Right renal cortex interstitium (tissue), 3 donors: Measurements from ENCODE around the gene ECD. TPM values are rescaled to one million over a fixed set of nuclear protein-coding genes. Genes with fewer than 3 reads are reported as not detected.
"Not testable (repeated sequence)": the region's sequence is repeated elsewhere in the genome, so short reads cannot be mapped to it uniquely, and the experiment has no call there.

ENCODE experiments used
- DNase-seq, 3 donors: peaks; one replicate each; pipeline ENCODE4 v3.0.0-alpha.2; 2013; ENCODE audit warnings: low read depth in 3 of 3, low spot score in 2 of 3
- polyA plus RNA-seq, 3 donors: library from polyadenylated mRNA; unstranded; fragments of 120-200 nt; gene quantifications; one replicate each; pipeline ENCODE4 v1.2.1, GENCODE V29; 2013; ENCODE audit not compliant: insufficient read length in 3 of 3

ECD gene
- polyA plus RNA-seq, 3 donors, result 38.8 to 42.6 (median 41.3) TPM

DNA sequence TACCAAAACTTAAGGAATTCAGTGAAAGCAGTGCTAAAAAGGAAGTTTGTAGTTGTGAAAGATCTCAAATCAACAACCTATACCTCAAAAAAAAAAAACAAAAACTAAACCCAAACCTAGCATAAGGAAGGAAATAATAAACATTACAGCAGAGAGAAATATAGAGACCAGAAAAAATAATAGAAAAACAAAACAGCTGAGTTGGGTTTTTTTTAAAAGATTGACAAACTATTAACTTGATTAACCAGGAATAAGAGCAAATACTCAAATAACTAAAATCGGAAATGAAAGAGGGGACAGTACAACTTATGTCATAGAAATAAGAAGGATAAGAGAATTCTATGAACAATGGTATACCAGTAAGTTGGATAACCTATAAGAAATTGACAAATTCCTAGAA lies 6.7 kb downstream of the ECD start:
- DNase-seq, result no peak

DNA sequence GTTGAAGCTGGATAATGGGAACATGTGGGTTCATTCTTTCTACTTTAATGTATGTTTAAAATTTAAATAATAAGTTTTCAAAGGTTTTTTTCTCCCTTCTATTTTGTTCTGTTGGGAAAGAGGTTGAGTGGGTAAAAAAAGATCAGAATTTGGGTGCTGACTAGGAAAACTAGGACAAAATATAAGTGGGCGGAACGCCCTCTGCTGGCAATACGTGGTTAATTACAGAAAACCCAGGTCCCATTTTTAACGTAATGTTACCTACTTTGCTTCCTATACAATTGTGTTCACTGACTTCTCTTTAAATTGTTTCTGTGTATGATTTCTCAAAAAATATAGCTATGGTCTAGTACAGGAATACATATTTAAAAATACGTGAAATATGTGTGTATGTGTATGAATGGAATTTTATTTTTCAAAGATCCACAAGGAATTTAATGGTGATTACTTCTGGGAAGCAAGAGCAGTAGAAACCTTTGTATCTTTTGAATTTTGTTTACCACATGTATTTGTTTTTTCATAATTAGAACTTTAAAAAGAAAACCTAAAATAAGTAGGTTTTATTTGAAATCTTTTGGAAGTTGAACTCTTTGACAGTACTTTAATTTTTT lies 8.7 kb downstream of the ECD start:
- peak; percentile 17 to 29 (median 23) for DNase-seq

DNA sequence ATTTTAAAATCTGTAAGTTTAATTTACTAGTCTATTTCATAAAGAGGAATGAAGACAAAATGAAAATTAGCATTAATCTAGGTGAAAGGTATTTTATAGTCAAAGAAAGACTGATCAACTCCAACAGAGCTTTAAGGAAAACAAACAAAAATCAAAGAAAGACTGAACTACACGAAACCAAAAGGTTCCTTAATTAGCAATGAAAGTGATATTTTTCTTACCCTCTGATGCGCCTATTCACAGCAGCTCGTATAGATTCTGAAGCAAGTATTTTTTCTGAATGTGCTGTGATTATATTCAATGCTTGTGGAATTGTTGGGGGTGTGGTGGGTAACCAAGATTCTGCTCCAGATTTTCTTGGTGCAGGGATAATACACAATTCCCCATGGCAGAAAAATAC lies 11.8 kb downstream of the ECD start:
- DNase-seq, result no peak

DNA sequence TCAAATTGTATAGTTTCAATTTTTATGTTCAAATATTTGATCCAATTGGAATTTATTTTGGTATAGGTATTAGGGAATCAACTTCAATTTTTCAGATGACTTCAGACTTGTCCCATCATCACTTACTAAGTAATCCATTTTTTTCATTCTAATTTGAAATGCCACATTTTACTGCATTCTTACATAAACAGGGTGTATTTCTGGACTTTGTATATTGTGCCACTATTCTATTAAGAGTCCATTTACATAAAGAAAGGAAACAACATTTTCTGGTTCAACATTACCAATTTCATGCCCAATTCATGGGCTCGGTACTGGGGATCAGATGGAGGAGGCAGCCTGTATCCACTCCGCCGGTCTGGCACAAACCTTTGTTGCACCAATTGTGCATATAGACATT lies 15.8 kb downstream of the ECD start:
- DNase-seq, result no peak

DNA sequence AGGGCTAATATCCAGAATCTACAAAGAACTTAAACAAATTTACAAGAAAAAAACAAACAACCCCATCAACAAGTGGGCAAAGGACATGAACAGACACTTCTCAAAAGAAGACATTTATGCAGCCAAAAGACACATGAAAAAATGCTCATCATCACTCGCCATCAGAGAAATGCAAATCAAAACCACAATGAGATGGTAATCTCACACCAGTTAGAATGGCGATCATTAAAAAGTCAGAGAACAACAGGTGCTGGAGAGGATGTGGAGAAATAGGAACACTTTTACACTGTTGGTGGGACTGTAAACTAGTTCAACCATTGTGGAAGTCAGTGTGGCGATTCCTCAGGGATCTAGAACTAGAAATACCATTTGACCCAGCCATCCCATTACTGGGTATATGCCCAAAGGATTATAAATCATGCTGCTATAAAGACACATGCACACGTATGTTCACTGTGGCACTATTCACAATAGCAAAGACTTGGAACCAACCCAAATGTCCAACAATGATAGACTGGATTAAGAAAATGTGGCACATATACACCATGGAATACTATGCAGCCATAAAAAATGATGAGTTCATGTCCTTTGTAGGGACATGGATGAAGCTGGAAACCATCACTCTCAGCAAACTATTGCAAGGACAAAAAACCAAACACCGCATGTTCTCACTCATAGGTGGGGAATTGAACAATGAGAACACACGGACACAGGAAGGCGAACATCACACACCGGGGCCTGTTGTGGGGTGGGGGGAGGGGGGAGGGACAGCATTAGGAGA lies 17.0 kb downstream of the ECD start:
- DNase-seq, result not testable (repeated sequence)

DNA sequence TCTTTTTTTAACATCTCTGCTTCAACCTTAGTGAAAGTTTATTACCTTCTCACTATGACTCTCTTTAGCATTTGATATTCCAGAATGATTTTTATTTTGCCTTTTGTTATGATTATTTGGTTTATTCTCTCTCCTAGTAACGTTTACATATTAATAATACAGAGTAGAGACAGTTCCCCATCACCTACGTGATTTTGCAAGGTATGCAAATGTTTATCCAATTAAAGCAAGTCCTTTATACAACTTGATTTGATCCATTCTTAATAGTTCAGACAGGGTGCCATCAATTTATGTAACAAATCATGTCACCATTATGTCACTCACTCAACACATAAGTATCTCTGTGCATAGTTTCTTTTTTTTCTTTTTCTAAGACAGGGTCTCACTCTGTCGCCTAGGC lies 26.2 kb downstream of the ECD start:
- DNase-seq, result no peak

DNA sequence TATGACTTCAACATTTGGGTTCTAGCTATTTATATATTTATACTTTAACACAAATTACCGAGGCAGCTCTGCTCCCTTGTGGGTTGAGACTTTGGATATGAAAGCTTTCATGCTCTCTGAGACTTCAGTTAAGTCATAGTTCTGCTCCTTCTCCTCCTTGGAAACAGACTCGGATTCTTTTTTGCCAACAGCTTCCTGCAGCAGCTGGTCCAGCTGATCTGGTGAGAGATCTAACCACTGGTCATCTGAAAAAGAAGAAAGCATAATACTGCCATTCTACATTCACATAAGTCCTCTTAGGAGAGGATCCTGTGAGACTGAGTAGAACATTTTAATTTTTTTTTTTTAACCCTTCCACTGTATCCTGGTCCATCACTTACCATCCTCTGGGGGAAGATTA lies 28.6 kb downstream of the ECD start:
- DNase-seq, result no peak

DNA sequence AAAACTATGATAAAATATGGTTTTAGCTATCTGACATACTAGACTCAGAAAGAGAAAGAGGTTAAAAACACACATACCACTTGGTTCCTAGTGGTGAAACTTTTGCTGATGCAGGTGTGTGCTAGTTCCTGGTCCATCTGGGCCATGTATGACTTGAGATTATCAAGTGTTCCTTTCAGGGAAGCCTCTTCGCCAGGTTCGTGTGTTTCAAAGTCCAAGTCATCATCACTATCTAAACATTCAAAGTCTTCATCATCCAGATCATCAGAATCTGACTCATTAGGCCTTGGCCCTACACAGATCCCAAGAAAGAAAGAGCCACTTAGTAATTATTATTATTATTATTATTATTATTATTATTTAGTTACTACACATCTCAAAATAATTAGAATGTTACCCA lies 31.2 kb downstream of the ECD start:
- DNase-seq, result no peak

DNA sequence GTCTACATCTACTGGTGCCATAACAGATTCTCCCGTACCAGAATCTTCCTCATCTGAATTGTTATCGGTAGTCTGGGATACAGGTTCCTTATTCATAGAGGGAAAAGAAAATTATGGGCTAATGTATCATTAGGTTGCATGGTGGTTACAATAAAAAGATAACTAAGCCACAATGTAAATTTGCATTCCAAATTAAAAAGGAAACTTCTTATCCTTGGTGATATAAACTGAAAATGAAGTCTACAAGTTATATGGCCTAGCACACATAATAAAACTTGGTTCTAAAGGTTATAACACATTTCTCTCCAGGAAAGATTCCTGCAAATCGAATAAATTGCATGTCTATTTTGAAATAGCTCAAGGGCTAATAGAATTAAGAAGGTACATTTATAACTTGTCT lies 33.1 kb downstream of the ECD start:
- no peak for DNase-seq

DNA sequence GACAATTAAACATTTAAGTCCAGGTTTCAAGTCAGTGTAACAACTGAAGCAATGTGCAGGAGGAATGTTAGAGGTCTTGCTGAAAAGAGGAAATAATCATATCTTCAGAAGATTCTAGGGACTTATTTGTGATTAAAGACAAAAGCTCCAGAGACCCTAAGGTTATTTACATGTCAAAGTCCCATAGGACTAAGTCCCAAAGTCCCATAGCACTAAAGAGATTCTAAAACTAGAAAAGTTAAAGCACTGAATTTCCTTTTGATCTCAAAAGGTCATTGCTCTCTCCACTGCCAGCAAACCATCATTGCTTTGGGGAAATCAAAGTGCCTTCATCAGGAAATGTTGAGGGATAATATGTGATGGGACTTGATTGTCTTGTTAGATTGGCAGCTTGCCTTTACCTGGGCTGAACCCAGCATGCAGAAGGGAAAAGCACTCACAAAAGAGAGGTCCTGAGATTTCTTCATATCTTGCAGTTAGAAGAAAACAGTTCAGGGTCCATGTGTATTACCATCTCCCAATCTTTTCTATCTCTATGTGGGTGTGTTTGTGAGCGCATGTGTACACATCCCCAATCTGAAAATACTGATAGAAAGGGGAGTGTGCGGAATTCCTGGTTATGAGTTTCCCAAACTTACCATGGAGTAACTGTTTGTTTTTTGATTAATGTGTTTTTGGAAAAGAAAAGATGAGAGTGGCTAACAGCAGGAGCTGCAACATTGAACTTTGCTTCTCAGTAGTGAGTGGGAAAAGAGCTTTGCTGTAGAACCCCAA lies 35.7 kb downstream of the ECD start:
- DNase-seq, result no peak

DNA sequence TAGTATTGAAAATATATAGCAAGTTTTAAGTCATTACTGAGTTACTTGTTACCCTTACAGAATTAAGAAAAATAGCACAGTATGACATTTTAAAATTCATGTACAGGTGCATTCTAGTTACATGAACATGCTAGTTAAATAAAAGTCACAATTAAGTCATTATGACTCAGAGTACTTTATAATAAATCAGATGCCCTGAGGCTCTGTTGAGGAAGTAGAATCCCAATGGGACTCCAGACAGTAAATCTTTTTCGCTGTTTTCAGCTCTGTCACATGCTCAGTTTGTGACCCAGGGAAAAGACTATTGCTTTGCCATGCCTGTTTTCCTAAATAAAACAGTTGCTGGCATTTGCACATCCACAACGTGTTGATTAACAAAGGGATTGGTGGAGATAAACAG lies 36.5 kb downstream of the ECD start:
- no peak for DNase-seq

DNA sequence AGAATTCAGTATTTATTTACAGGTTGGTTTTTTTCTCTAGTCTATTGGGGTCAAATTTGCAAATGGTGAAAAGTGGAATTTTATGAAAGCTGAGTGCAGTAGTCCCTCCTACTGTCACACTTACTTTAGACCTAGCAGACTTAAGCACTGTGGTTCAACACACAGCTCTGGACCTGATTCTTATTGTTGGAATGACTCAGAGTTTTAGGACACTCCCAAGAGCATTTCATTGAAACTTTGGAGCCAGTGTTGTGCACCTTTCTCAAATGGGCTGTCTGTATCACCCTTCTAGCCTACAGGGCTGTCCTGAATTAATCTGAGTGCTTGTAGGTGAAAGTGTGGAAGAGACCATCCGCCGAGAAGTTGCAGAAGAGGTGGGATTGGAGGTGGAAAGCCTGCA lies 41.5 kb downstream of the ECD start:
- DNase-seq, result no peak

DNA sequence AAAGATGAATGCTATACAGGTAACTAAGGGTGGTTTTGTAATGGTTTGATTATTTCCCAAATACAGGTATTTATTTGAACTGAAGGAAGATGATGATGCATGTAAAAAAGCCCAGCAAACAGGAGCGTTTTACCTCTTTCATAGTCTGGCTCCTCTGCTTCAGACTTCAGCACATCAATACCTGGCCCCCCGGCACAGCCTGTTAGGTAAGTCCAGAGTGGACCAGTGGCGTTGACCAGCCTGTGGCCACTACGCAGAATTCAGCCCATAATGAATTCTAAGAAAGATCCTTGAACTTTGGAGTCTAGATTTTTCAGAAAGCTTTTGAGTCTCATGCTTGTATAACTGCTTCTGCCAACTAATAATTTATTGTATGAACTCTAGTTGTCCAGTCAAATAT lies 47.9 kb downstream of the ECD start:
- DNase-seq, result no peak

DNA sequence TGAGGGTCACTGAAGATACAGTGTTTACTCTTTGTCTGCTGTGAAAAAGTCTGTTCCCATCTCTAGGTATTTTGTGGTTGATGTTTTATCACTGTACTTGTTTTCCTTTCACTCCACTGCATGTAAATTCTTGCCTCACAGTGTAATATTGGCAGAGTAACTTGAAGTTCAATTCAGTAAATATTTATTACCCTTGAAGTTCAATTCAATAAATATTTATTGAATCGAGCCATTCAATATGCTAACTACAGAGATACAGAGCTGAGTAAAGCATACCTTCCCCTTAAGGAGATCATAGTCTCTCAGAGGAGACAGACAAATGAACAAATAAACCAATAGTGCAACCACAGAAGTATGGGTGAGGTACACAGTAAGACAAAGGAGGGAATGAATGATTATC lies 48.4 kb downstream of the ECD start:
- no peak for DNase-seq

DNA sequence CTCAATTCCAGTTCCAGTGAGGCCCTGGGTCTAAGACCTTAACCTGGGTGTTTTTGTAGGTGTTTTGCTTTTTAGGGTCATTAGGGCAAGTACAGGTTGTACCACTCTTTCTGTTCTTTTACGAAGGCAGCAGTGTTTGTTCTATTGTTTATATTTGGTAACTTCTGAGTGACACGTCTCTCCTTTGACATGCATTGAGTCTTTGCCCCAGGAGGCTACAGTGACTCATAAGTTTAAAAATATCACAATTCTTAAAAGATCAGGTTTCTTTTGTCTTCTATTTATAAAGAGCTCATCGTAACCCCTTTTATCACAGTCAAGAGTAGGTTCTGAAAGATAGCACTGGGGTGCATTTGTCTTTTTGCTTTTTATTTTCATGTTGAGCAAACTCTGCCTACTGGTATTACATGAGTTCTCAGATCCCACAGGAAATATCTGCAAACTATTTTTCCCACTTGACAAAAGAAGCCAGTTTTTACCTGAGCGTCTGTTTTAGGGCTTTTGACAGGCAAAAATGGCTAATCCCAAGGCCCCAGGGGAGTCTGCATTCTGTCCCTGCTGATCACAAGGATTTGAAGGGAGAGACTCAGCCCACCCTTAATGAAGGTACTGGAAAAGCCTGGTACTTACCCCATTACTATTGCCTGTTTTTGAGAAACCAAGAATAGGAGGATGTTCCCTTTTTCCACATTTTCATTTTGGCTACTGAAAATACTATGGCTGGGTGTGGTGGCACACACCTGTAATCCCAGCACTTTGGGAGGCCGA lies 49.6 kb downstream of the ECD start:
- DNase-seq, result no peak

DNA sequence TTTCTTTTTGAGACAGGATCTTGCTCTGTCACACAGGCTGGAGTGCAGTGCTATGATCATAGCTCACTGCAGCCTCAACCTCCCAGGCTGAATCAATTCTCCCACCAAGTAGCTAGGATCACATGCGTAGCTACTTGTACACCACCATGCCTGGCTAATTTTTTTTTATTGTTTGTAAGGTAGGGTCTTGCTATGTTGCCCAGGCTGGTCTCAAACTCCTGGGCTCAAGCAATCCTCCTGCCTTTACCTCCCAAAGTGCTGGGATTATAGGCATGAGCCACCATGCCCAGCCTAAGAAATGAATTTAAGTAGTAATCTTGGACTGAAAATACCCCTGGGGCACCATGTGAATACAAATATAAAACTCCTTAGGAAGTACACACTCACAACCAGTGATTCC lies 51.8 kb downstream of the ECD start:
- no peak for DNase-seq

DNA sequence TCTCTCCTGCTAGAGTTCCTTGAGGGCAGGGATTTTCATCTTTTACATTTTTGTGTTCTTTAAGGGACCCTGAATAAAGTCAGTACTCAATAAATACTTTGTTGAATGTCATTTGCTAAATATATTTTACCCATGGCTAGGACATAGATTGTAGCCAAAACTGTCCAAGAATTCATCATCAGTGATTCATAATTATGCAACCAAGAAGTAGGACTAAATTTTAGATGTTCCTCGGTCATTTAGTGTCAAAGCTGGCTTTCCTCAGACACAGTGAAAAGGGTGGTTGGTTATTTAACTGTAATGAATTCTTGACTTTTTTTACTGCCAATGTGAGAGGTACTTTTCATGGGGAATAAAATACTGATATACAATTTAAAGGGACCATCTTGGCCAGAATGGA lies 54.3 kb downstream of the ECD start:
- DNase-seq, result no peak

DNA sequence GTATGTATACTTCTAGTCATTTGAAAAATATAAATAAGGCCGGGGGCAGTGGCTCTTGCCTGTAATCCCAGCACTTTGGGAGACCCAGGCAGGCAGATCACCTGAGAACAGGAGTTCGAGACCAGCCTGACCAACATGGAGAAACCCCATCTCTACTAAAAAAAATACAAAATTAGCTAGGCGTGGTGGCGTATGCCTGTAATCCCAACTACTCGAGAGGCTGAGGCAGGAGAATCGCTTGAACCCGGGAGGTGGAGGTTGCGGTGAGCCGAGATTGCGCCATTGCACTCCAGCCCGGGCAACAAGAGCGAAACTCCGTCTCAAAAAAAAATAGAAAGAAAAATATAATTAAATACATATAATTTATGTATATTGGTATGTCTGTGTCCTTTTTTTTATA lies 55.8 kb downstream of the ECD start:
- not testable (repeated sequence) for DNase-seq

DNA sequence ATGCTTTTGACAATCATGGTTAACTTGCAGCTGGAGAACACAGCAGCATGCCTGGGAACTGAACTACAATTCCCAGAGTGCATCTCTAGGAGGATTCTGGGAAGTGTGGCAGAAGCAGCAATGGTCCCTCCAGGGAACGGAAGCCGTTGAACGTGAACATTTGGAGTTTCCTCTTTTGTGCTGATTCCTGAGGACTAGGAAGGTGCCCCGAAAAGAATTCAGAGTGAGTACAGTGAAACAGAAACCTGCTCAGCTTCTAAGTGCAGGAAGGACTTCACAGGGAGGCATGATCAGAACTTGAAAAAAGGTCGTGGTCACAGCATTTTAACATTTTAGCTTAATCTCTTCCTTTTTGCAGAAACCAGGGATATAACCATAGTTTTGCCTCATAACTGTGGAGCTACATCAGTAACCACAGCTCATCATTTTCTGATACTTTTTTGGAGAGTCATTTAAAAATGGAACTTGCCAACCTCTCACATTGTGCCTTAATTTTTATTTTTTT lies 57.4 kb downstream of the ECD start, which contains the start of gene NUDT13:
Gene NUDT13 (plus strand): TSS at position 111 of the 505 bp plus-strand sequence. CDS start 3,911 bp downstream, outside the sequence.
- DNase-seq, result peak; percentile 65 to 82 (median 67)

DNA sequence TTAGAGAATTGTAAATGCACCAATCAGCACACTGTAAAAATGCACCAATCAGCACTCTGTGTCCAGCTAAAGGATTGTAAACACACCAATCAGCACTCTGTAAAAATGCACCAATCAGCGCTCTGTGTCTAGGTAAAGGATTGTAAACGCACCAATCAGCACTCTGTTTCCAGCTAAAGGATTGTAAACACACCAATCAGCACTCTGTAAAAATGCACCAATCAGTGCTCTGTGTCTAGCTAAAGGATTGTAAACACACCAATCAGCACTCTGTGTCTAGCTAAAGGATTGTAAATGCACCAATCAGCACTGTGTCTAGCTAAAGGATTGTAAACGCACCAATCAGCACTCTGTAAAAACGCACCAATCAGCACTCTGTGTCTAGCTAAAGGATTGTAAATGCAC lies 58.6 kb downstream of the ECD start:
- not testable (repeated sequence) for DNase-seq

DNA sequence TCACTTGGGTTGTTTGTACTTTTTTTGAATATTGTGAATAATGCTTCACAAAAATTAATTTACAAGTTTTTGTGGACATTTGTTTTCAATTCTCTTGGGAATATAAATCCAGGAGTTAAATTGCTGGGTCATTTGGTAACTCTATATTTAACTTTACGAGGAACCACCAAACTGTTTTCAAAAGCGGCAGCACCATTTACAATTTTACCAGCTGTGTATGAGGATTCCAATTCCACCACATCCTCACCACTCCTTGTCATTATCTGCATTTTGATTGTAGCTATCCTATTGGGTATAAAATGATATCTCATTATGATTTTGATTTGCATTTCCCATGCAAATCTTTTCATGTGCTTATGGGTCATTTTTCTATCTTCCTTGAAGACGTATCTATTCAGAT lies 61.5 kb downstream of the ECD start:
- DNase-seq, result no peak
